ENCODE data around the gene NPHP1.
A peak's percentile ranks its signal among the peaks of the same experiment; 100 is the strongest.
"Not testable (repeated sequence)": the region's sequence is repeated elsewhere in the genome, so short reads cannot be mapped to it uniquely, and the experiment has no call there.

The NPHP1 gene

GRCh38 chr2:110215091-110215490, 10.3 kb upstream of the NPHP1 start:
- TF ChIP-seq CTCF (IDR thresholded peaks at IDR 0.05; ENCODE audit: insufficient read depth, low read length, poor library complexity, severe bottlenecking) = no peak
- no peak for DNase-seq (ENCODE audit: extremely low read depth, insufficient read length)
- Histone ChIP-seq H3K36me3 (ENCODE audit: control insufficient read depth, insufficient read depth, low read length) (no peaks in the 10 kb centered on the region), H3K4me3 (replicated peaks; ENCODE audit: low read depth, low read length) (no peak overlapping the region), H3K27me3 (replicated peaks; ENCODE audit: control insufficient read depth, insufficient read depth, low read length) (no peaks in the 10 kb centered on the region; the same call in 1 of the 2 replicates)

GRCh38 chr2:110213522-110213921, 8.7 kb upstream of the NPHP1 start:
- H3K4me3 ChIP-seq (replicated peaks; ENCODE audit: low read depth, low read length); H3K36me3 ChIP-seq (ENCODE audit: control insufficient read depth, insufficient read depth, low read length); H3K27me3 ChIP-seq (replicated peaks; ENCODE audit: control insufficient read depth, insufficient read depth, low read length); DNase-seq (ENCODE audit: extremely low read depth, insufficient read length): not testable (repeated sequence)

- Histone ChIP-seq H3K4me3 (replicated peaks; ENCODE audit: low read depth, low read length) (peak within 1 kb of the TSS; percentile 82), H3K27me3 (replicated peaks; ENCODE audit: control insufficient read depth, insufficient read depth, low read length) (no peaks in the 10 kb centered on the region), H3K36me3 (ENCODE audit: control insufficient read depth, insufficient read depth, low read length) (no peaks in the 10 kb centered on the region; the same call in 1 of the 2 replicates)
- no peak for TF ChIP-seq CTCF (IDR thresholded peaks at IDR 0.05; ENCODE audit: insufficient read depth, low read length, poor library complexity, severe bottlenecking)
- DNase-seq (ENCODE audit: extremely low read depth, insufficient read length) = peak; percentile 91
Measured at GRCh38 chr2:110211938-110212858, 7.4 kb upstream of the NPHP1 start, which contains the start of gene MTLN. MTLN (minus strand) TSS chr2:110212547; CDS start chr2:110212525, 22 bp downstream.

- Histone ChIP-seq H3K4me3 (replicated peaks; ENCODE audit: low read depth, low read length) (no peak overlapping the region), H3K27me3 (replicated peaks; ENCODE audit: control insufficient read depth, insufficient read depth, low read length) (no peaks in the 10 kb centered on the region), H3K36me3 (ENCODE audit: control insufficient read depth, insufficient read depth, low read length) (no peaks in the 10 kb centered on the region; the same call in 1 of the 2 replicates)
- DNase-seq (ENCODE audit: extremely low read depth, insufficient read length) = no peak
- no peak for TF ChIP-seq CTCF (IDR thresholded peaks at IDR 0.05; ENCODE audit: insufficient read depth, low read length, poor library complexity, severe bottlenecking)
Measured at GRCh38 chr2:110205660-110206455, 1.0 kb upstream of the NPHP1 start.

- Histone ChIP-seq H3K36me3 (ENCODE audit: control insufficient read depth, insufficient read depth, low read length) (no peaks in the 10 kb centered on the region), H3K27me3 (replicated peaks; ENCODE audit: control insufficient read depth, insufficient read depth, low read length) (no peaks in the 10 kb centered on the region), H3K4me3 (replicated peaks; ENCODE audit: low read depth, low read length) (no peak overlapping the region)
- TF ChIP-seq CTCF (IDR thresholded peaks at IDR 0.05; ENCODE audit: insufficient read depth, low read length, poor library complexity, severe bottlenecking) = no peak
- no peak for DNase-seq (ENCODE audit: extremely low read depth, insufficient read length)
Measured at GRCh38 chr2:110198016-110198415, 6.8 kb downstream of the NPHP1 start.

- DNase-seq (ENCODE audit: extremely low read depth, insufficient read length) = no peak
- no peaks in the 10 kb centered on the region for H3K36me3 ChIP-seq (ENCODE audit: control insufficient read depth, insufficient read depth, low read length)
- no peaks in the 10 kb centered on the region for H3K27me3 ChIP-seq (replicated peaks; ENCODE audit: control insufficient read depth, insufficient read depth, low read length)
- H3K4me3 ChIP-seq (replicated peaks; ENCODE audit: low read depth, low read length) = no peak overlapping the region
- no peak for TF ChIP-seq CTCF (IDR thresholded peaks at IDR 0.05; ENCODE audit: insufficient read depth, low read length, poor library complexity, severe bottlenecking)
Measured at GRCh38 chr2:110197452-110197851, 7.4 kb downstream of the NPHP1 start.

- not testable (repeated sequence) for DNase-seq (ENCODE audit: extremely low read depth, insufficient read length); H3K27me3 ChIP-seq (replicated peaks; ENCODE audit: control insufficient read depth, insufficient read depth, low read length); H3K36me3 ChIP-seq (ENCODE audit: control insufficient read depth, insufficient read depth, low read length); H3K4me3 ChIP-seq (replicated peaks; ENCODE audit: low read depth, low read length)
Measured at GRCh38 chr2:110190169-110190568, 14.6 kb downstream of the NPHP1 start.

All from GM06990 (cell line).